ENCODE results near the gene EPHA3.

DNA sequence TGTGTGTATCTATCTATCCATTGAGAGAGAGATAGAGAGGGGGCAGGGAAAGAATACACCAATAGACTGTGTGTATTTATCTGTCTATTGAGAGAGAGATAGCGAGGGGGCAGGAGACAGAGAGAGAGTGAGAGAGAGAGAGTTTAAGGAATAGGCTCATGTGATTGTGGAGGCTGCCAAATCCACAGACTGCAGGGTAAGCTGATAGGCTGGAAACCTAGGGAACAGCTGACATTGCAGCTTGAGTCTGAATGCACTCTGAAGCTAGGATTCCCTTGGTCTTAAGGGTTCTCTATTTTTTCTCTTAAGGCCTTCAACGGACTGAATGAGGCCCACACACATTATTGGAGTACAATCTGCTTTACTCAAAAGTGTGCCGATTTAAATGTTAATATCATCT lies 255.8 kb downstream of the EPHA3 start:
- TF ChIP-seq, protein P1, sequence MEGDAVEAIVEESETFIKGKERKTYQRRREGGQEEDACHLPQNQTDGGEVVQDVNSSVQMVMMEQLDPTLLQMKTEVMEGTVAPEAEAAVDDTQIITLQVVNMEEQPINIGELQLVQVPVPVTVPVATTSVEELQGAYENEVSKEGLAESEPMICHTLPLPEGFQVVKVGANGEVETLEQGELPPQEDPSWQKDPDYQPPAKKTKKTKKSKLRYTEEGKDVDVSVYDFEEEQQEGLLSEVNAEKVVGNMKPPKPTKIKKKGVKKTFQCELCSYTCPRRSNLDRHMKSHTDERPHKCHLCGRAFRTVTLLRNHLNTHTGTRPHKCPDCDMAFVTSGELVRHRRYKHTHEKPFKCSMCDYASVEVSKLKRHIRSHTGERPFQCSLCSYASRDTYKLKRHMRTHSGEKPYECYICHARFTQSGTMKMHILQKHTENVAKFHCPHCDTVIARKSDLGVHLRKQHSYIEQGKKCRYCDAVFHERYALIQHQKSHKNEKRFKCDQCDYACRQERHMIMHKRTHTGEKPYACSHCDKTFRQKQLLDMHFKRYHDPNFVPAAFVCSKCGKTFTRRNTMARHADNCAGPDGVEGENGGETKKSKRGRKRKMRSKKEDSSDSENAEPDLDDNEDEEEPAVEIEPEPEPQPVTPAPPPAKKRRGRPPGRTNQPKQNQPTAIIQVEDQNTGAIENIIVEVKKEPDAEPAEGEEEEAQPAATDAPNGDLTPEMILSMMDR (IDR thresholded peaks at IDR 0.05; ENCODE audit: low read length) = no peak
- no peak for TF ChIP-seq EZH2 (IDR thresholded peaks at IDR 0.05; ENCODE audit: borderline replicate concordance, low read length)

Data from OCI-LY1 (cell line).